ENCODE measurements around the gene SSC5D.

- TF ChIP-seq EZH2 (IDR thresholded peaks at IDR 0.05; ENCODE audit: insufficient read depth, poor library complexity, severe bottlenecking) (no peak), EZH2phosphoT487 (IDR thresholded peaks at IDR 0.05; ENCODE audit: insufficient read depth, low read depth) (no peak)
These were observed 26.1 kb upstream of the SSC5D start for GRCh38 chr19:55461974-55462626.

Data from GM23248 (cell line).